ENCODE data around the gene CTBP1. TPM values are rescaled to one million over a fixed set of nuclear protein-coding genes. Genes with fewer than 3 reads are reported as not detected.

The CTBP1 gene
- total and polyA plus RNA-seq, 9 of the 15 experiments (the other 6 are each of a cell fraction or from before 2014, with no cell fraction given), result 14.5 to 162 (median 68.2) TPM

DNA sequence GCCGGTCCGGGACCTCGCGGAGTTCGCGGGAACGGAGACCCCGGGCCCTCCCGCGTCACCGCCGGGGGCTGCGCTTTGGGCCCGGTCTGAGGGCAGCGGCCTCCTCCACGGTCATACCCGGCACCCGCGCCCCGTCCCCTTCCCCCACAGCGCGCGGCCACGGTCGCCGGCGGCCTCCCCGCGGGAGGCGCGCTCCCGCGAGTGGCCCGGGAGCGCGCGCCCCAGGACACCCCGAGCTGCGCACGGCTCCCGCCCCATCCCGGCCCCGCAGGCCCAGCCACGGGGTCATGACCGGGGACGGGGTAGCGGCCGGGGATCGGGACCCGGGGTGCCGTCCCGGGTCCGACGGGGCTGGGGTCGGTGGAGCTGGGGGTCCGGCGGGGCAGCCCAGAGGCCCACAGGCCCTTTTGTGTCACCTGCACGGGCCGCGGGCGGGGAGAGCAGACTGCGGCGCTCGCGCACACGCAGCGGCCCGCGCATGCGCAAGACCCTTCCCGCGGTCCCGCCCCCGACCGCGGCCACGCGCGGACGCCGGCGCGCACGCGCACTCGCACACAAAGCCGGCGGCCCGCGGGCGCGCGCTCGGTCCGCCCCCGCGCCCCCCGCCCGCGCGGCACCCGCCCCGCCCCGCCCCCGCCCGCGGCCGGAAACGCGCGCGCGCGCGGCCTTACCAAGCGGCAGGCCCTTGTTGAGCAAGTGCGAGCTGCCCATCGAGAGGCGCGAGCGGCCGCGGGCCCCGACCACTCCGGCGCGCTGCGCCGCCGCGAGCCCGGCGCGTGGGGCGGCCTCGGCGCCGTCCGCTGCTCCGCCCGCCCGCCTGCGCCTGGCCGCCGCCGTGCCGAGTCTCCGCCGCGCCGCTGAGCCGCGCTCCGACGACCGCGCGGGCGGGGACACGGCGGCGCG lies at the start of gene CTBP1 (continued):
- no peak for TF ChIP-seq CCAR2 (IDR thresholded peaks at IDR 0.05; ENCODE audit: low read depth, low read length)
- TF ChIP-seq, protein P1, sequence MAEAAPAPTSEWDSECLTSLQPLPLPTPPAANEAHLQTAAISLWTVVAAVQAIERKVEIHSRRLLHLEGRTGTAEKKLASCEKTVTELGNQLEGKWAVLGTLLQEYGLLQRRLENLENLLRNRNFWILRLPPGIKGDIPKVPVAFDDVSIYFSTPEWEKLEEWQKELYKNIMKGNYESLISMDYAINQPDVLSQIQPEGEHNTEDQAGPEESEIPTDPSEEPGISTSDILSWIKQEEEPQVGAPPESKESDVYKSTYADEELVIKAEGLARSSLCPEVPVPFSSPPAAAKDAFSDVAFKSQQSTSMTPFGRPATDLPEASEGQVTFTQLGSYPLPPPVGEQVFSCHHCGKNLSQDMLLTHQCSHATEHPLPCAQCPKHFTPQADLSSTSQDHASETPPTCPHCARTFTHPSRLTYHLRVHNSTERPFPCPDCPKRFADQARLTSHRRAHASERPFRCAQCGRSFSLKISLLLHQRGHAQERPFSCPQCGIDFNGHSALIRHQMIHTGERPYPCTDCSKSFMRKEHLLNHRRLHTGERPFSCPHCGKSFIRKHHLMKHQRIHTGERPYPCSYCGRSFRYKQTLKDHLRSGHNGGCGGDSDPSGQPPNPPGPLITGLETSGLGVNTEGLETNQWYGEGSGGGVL (CRISPR knock-in tag; IDR thresholded peaks at IDR 0.05), result no peak
- no peak for TF ChIP-seq HDAC1 (IDR thresholded peaks at IDR 0.05)
- TF ChIP-seq MXI1 (IDR thresholded peaks at IDR 0.05; ENCODE audit: low read depth, low read length), result no peak
- no peak for TF ChIP-seq ILF3 (IDR thresholded peaks at IDR 0.05; ENCODE audit: borderline replicate concordance)
- TF ChIP-seq, protein P2, sequence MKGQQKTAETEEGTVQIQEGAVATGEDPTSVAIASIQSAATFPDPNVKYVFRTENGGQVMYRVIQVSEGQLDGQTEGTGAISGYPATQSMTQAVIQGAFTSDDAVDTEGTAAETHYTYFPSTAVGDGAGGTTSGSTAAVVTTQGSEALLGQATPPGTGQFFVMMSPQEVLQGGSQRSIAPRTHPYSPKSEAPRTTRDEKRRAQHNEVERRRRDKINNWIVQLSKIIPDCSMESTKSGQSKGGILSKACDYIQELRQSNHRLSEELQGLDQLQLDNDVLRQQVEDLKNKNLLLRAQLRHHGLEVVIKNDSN (CRISPR knock-in tag; IDR thresholded peaks at IDR 0.05), result no peak
- no peak for TF ChIP-seq ZBED1 (IDR thresholded peaks at IDR 0.05)
- TF ChIP-seq, protein P3, sequence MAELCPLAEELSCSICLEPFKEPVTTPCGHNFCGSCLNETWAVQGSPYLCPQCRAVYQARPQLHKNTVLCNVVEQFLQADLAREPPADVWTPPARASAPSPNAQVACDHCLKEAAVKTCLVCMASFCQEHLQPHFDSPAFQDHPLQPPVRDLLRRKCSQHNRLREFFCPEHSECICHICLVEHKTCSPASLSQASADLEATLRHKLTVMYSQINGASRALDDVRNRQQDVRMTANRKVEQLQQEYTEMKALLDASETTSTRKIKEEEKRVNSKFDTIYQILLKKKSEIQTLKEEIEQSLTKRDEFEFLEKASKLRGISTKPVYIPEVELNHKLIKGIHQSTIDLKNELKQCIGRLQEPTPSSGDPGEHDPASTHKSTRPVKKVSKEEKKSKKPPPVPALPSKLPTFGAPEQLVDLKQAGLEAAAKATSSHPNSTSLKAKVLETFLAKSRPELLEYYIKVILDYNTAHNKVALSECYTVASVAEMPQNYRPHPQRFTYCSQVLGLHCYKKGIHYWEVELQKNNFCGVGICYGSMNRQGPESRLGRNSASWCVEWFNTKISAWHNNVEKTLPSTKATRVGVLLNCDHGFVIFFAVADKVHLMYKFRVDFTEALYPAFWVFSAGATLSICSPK (IDR thresholded peaks at IDR 0.05; ENCODE audit: borderline replicate concordance), result no peak
- TF ChIP-seq NCOA6 (IDR thresholded peaks at IDR 0.05), result no peak
- no peak for TF ChIP-seq SRSF1 (IDR thresholded peaks at IDR 0.05; ENCODE audit: low read depth, low read length)
- no peak for TF ChIP-seq ZNF695 (CRISPR knock-in tag; IDR thresholded peaks at IDR 0.05)
- TF ChIP-seq RB1 (IDR thresholded peaks at IDR 0.05; ENCODE audit: low read depth), result peak; percentile 38; the same call in 1 of the 2 replicates
- TF ChIP-seq, protein P4, sequence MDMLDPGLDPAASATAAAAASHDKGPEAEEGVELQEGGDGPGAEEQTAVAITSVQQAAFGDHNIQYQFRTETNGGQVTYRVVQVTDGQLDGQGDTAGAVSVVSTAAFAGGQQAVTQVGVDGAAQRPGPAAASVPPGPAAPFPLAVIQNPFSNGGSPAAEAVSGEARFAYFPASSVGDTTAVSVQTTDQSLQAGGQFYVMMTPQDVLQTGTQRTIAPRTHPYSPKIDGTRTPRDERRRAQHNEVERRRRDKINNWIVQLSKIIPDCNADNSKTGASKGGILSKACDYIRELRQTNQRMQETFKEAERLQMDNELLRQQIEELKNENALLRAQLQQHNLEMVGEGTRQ (CRISPR knock-in tag; IDR thresholded peaks at IDR 0.05), result no peak
- peak; percentile 46 for TF ChIP-seq PCBP1 (IDR thresholded peaks at IDR 0.05; ENCODE audit: low read depth, low read length, poor library complexity, severe bottlenecking)
- no peak for TF ChIP-seq TCF7L2 (IDR thresholded peaks at IDR 0.05; ENCODE audit: low read depth, low read length)
- TF ChIP-seq BDP1 (IDR thresholded peaks at IDR 0.05; ENCODE audit: insufficient read depth, insufficient read length), result no peak
- TF ChIP-seq POLR3G (IDR thresholded peaks at IDR 0.05; ENCODE audit: extremely low read depth, insufficient read length, insufficient replicate concordance), result no peak
- peak; percentile 84 for TF ChIP-seq MEIS2 (IDR thresholded peaks at IDR 0.05; ENCODE audit: partially characterized antibody)
- TF ChIP-seq NUFIP1 (IDR thresholded peaks at IDR 0.05; ENCODE audit: partially characterized antibody), result no peak
- TF ChIP-seq XRCC4 (IDR thresholded peaks at IDR 0.05; ENCODE audit: extremely low read depth, insufficient read depth, insufficient read length), result no peak
- TF ChIP-seq ZNF764 (CRISPR knock-in tag; IDR thresholded peaks at IDR 0.05; ENCODE audit: low read depth), result no peak
- TF ChIP-seq, protein P5, sequence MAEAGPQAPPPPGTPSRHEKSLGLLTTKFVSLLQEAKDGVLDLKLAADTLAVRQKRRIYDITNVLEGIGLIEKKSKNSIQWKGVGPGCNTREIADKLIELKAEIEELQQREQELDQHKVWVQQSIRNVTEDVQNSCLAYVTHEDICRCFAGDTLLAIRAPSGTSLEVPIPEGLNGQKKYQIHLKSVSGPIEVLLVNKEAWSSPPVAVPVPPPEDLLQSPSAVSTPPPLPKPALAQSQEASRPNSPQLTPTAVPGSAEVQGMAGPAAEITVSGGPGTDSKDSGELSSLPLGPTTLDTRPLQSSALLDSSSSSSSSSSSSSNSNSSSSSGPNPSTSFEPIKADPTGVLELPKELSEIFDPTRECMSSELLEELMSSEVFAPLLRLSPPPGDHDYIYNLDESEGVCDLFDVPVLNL (CRISPR knock-in tag; IDR thresholded peaks at IDR 0.05; ENCODE audit: low read depth), result no peak
- TF ChIP-seq TAF7 (tag; IDR thresholded peaks at IDR 0.05), result no peak

Data from K562 (cell line).